Tibial artery (tissue), 4 donors: ENCODE results near the gene IL4I1.

Experiments
- DNase-seq, 2 donors: peaks; one replicate each; pipeline ENCODE4 v3.0.0-alpha.2; 2019
- H3K27ac ChIP-seq, 2 donors: fragments of 200-600 bp; sonication (generic) in 1 of 2; 1 replicate in 1 of 2; 2 replicates in 1 of 2; pipeline ENCODE4 v1.5.1; 2018 to 2019; ENCODE audit warnings: mild to moderate bottlenecking in 1 of 2
- H3K27me3 ChIP-seq, 2 donors: fragments of 200-600 bp; sonication (generic) in 1 of 2; one replicate each; pipeline versions ENCODE4 v1.5.1 to v1.6.0; 2016 to 2019
- H3K36me3 ChIP-seq, 3 donors: fragments of 200-600 bp; sonication (generic) in 2 of 3; one replicate each; pipeline ENCODE4 v1.5.1; 2016 to 2019; ENCODE audit warnings: mild to moderate bottlenecking in 2 of 3
- H3K4me1 ChIP-seq, 4 donors: fragments of 200-600 bp; sonication (generic) in 2 of 4; 1 replicate in 3 of 4; 2 replicates in 1 of 4; pipeline ENCODE4 v1.5.1; 2016 to 2019
- H3K4me3 ChIP-seq, 2 donors: fragments of 200-600 bp; sonication (generic) in 1 of 2; 1 replicate in 1 of 2; 2 replicates in 1 of 2; pipeline ENCODE4 v1.5.1; 2018 to 2019; ENCODE audit warnings: mild to moderate bottlenecking in 2 of 2
- H3K9me3 ChIP-seq, 3 donors: fragments of 200-600 bp; sonication (generic) in 1 of 3; one replicate each; pipeline ENCODE4 v1.5.1; 2016 to 2019
- intact Hi-C: fragments of 100-400 bp; cut with DNase I; formaldehyde crosslinking; loops from one replicate; pipeline ENCODE4 v1.15.0; 2023; ENCODE audit warnings: low total_unique reads
- TF ChIP-seq, protein P1 (sequence below), 2 experiments: fragments of 200-600 bp in 1 of 2; fragments of 450-650 bp in 1 of 2; IDR thresholded peaks; one replicate each; pipeline ENCODE4 v1.5.1; 2017 to 2019; ENCODE audit warnings: antibody characterized with exemption in 2 of 2, mild to moderate bottlenecking in 1 of 2, moderate library complexity in 1 of 2

Gene IL4I1

DNA sequence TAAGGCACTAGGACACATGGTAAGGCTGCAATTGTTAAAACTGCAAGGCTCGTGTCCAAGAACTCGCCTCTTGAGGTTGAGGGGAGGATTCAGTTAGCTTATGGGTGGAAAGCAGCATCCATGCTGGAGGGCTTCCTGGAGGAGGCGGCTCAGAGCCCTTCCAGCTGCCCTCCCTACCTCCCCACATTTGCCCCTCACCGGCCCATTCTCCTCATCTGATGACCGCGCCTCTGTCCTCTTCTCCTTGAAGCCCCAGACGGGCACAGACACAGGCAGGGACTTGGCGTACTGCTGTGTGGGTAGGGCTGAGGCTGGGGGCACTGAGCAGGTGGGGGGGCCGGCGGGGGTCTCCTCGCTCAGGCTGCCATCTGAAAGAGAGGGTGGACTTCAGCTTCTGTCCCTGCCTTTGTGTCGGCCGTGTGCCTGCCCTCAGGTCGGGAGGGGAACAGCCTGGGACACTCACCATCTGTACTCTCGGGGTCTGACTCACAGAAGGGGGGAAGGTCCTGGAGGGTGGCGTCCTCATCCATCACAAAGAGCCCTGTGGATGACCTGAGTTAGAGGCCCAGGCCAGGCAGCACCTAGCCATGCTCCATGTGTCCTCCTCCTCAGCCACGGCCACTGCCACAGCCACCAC lies 25.2 kb downstream of the IL4I1 start:
- TF ChIP-seq, protein P1, sequence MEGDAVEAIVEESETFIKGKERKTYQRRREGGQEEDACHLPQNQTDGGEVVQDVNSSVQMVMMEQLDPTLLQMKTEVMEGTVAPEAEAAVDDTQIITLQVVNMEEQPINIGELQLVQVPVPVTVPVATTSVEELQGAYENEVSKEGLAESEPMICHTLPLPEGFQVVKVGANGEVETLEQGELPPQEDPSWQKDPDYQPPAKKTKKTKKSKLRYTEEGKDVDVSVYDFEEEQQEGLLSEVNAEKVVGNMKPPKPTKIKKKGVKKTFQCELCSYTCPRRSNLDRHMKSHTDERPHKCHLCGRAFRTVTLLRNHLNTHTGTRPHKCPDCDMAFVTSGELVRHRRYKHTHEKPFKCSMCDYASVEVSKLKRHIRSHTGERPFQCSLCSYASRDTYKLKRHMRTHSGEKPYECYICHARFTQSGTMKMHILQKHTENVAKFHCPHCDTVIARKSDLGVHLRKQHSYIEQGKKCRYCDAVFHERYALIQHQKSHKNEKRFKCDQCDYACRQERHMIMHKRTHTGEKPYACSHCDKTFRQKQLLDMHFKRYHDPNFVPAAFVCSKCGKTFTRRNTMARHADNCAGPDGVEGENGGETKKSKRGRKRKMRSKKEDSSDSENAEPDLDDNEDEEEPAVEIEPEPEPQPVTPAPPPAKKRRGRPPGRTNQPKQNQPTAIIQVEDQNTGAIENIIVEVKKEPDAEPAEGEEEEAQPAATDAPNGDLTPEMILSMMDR (IDR thresholded peaks at IDR 0.05) = no peak
- no peak overlapping the region for H3K4me3 ChIP-seq
- H3K27ac ChIP-seq = no peak overlapping the region
- H3K27me3 ChIP-seq = no peaks in the 10 kb centered on the region
- H3K36me3 ChIP-seq = peaks cover 0 to 38% (median 6%) of the 10 kb centered on the region in 3 donors
- H3K9me3 ChIP-seq = no peaks in the 10 kb centered on the region
- DNase-seq = no peak
- intact Hi-C loops = loop anchor here (5.0 kb wide), 1 partner anchor 54 kb away; the partner anchor contains the start of gene MED25
- peaks cover 0 to 49% (median 35%) of the 10 kb centered on the region in 4 donors for H3K4me1 ChIP-seq

DNA sequence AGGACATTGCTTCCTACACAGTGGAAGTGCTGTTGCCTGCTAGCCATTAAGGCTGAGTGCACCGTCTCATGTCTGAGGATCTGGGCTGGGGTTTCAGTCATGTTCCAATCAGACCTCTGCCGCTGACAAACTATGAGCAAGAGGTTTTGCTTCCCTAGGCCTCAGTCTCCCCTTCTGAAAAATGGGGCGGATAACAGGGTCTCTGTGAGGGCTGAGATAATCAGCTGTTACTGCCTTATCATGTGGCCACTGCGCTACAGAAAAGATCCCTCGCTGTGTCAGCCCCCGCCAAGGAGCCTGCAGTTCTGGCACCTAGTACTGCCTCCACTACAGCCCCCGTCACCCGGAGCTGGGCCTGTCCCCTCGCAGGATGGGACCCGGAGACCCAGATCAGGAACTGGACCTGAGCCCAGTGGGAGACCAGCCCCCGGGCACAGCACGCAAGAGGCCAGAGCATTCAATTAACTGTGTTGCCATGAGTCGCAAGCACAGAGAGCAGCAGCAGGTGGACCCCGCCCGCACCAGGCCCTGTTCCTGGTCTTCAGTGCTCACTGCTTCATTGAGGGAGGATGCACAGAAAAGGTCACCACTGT lies 26.3 kb downstream of the IL4I1 start:
- H3K9me3 ChIP-seq = no peaks in the 10 kb centered on the region
- DNase-seq = no peak
- H3K36me3 ChIP-seq = peaks cover 0 to 38% (median 6%) of the 10 kb centered on the region in 3 donors
- peak overlapping the region; percentile 53 to 57 for H3K4me3 ChIP-seq
- H3K27ac ChIP-seq = peak overlapping the region; percentile 89 to 94
- TF ChIP-seq, protein P1 (IDR thresholded peaks at IDR 0.05) = no peak
- intact Hi-C loops = loop anchor here (5.0 kb wide), 1 partner anchor 53 kb away; the partner anchor contains the start of gene MED25
- H3K27me3 ChIP-seq = no peaks in the 10 kb centered on the region
- H3K4me1 ChIP-seq = peaks cover 0 to 54% (median 41%) of the 10 kb centered on the region in 4 donors

- DNase-seq = peak; percentile 96 to 99
- Histone ChIP-seq H3K4me1 (peaks cover 0 to 54% (median 41%) of the 10 kb centered on the region in 4 donors), H3K4me3 (peak overlapping the region; percentile 53 to 57), H3K27me3 (no peaks in the 10 kb centered on the region), H3K36me3 (peaks cover 0 to 41% (median 6%) of the 10 kb centered on the region in 3 donors), H3K27ac (peak overlapping the region; percentile 89 to 94), H3K9me3 (no peaks in the 10 kb centered on the region)
- intact Hi-C loops = loop anchor here (5.0 to 10.0 kb wide), 2 partner anchors 52 to 105 kb away; partner anchors contain the start of genes AP2A1, MED25 and TSKS
- TF ChIP-seq, protein P1 (IDR thresholded peaks at IDR 0.05) = peak; percentile 18 to 44
Measured at GRCh38 chr19:49869484-49870308, 27.0 kb downstream of the IL4I1 start.

GRCh38 chr19:49869009-49869483 lies 27.6 kb downstream of the IL4I1 start:
- Histone ChIP-seq H3K27ac (peak overlapping the region; percentile 88 to 89), H3K27me3 (no peaks in the 10 kb centered on the region), H3K9me3 (no peaks in the 10 kb centered on the region), H3K4me3 (peak overlapping the region; percentile 36 to 53), H3K36me3 (peaks cover 0 to 41% (median 8%) of the 10 kb centered on the region in 3 donors), H3K4me1 (peaks cover 0 to 53% (median 38%) of the 10 kb centered on the region in 4 donors)
- no peak for DNase-seq
- TF ChIP-seq, protein P1 (IDR thresholded peaks at IDR 0.05) = no peak
- intact Hi-C loops = loop anchor here (10.0 kb wide), 1 partner anchor 104 kb away; the partner anchor contains the start of genes AP2A1 and TSKS
